ENCODE data around the gene PLTP. TPM values are rescaled to one million over a fixed set of nuclear protein-coding genes. Genes with fewer than 3 reads are reported as not detected.

Gene PLTP
- total RNA-seq, 4 donors from 2014 or later = 37.4 to 114 (median 83.2) TPM

GRCh38 chr20:45897692-45898091 lies 14.3 kb downstream of the PLTP start:
- intact Hi-C loops (cut with DNase I; ENCODE audit: low total_unique reads) = no loop called here
- DNase-seq (ENCODE audit: low spot score in 2 of 2) = no peak
- 92 to 93% methylated on average over 7 of the region's 7 CpGs for WGBS, 2 donors
- no peak overlapping the region for H3K4me3 ChIP-seq (ENCODE audit: low read depth, poor library complexity, severe bottlenecking)
- TF ChIP-seq POLR2A (IDR thresholded peaks at IDR 0.05) (no peak), CTCF (IDR thresholded peaks at IDR 0.05) (no peak)

- TF ChIP-seq POLR2A (IDR thresholded peaks at IDR 0.05) (no peak), CTCF (IDR thresholded peaks at IDR 0.05) (no peak)
- DNase-seq (ENCODE audit: low spot score in 2 of 2) = no peak
- WGBS, 2 donors = 83 to 87% methylated on average over 2 of the region's 2 CpGs
- intact Hi-C loops (cut with DNase I; ENCODE audit: low total_unique reads) = no loop called here
- H3K4me3 ChIP-seq (ENCODE audit: low read depth, poor library complexity, severe bottlenecking) = no peak overlapping the region
Measured at GRCh38 chr20:45897289-45897688, 14.7 kb downstream of the PLTP start.

GRCh38 chr20:45896641-45897161 lies 15.3 kb downstream of the PLTP start:
- DNase-seq (ENCODE audit: low spot score in 2 of 2) = no peak
- no peak overlapping the region for H3K4me3 ChIP-seq (ENCODE audit: low read depth, poor library complexity, severe bottlenecking)
- 90 to 95% methylated on average over 14 of the region's 14 CpGs for WGBS, 2 donors
- TF ChIP-seq POLR2A (IDR thresholded peaks at IDR 0.05) (no peak), CTCF (IDR thresholded peaks at IDR 0.05) (no peak)
- intact Hi-C loops (cut with DNase I; ENCODE audit: low total_unique reads) = no loop called here

GRCh38 chr20:45894797-45895196 lies 17.2 kb downstream of the PLTP start:
- 80 to 86% methylated on average over 12 of the region's 12 CpGs for WGBS, 2 donors
- TF ChIP-seq POLR2A (IDR thresholded peaks at IDR 0.05) (no peak), CTCF (IDR thresholded peaks at IDR 0.05) (no peak)
- DNase-seq (ENCODE audit: low spot score in 2 of 2) = no peak

GRCh38 chr20:45893831-45894230 lies 18.1 kb downstream of the PLTP start:
- 88 to 90% methylated on average over 4 of the region's 4 CpGs for WGBS, 2 donors
- TF ChIP-seq CTCF (IDR thresholded peaks at IDR 0.05) (no peak), POLR2A (IDR thresholded peaks at IDR 0.05) (no peak)
- no peak overlapping the region for H3K4me3 ChIP-seq (ENCODE audit: low read depth, poor library complexity, severe bottlenecking)
- intact Hi-C loops (cut with DNase I; ENCODE audit: low total_unique reads) = no loop called here
- no peak for DNase-seq (ENCODE audit: low spot score in 2 of 2)

More at GRCh38 chr20:45894797-45895196, 17.2 kb downstream of the PLTP start:
- intact Hi-C loops (cut with DNase I; ENCODE audit: low total_unique reads) = no loop called here
- no peak overlapping the region for H3K4me3 ChIP-seq (ENCODE audit: low read depth, poor library complexity, severe bottlenecking)
